ENCODE data around the gene ARMC9.
"Not testable (repeated sequence)": the region's sequence is repeated elsewhere in the genome, so short reads cannot be mapped to it uniquely, and the experiment has no call there.

Gene ARMC9

GRCh38 chr2:231403421-231404182 is 205.2 kb downstream of the ARMC9 start:
- H3K4me3 ChIP-seq (ENCODE audit: low read length in 2 of 2); H3K27ac ChIP-seq (replicated peaks; ENCODE audit: low read length); H3K79me1 ChIP-seq (ENCODE audit: low read depth, low read length); H3K9ac ChIP-seq (ENCODE audit: low read depth, low read length, poor library complexity); DNase-seq (ENCODE audit: low spot score); H3K9me3 ChIP-seq (replicated peaks in 1 of 2; ENCODE audit: control insufficient read depth in 2 of 2, insufficient read depth in 1 of 2, low read depth in 1 of 2, low read length in 2 of 2); H2AFZ ChIP-seq (ENCODE audit: low read length); H2AK5ac ChIP-seq (ENCODE audit: low read depth, low read length); H2BK12ac ChIP-seq (ENCODE audit: low read length); H4K8ac ChIP-seq (ENCODE audit: low read depth, low read length); H2BK15ac ChIP-seq (ENCODE audit: low read length); H3K4me1 ChIP-seq (ENCODE audit: control insufficient read depth in 2 of 2, insufficient read depth in 1 of 2, low read depth in 1 of 2, low read length in 2 of 2); H3K23ac ChIP-seq (ENCODE audit: low read depth, low read length, poor library complexity); H3K14ac ChIP-seq (ENCODE audit: low read length); H3K4ac ChIP-seq (ENCODE audit: low read length); H2BK5ac ChIP-seq (ENCODE audit: low read length); H3K18ac ChIP-seq (ENCODE audit: low read length); H2BK120ac ChIP-seq (ENCODE audit: low read depth, low read length); H4K91ac ChIP-seq (ENCODE audit: low read depth, low read length, poor library complexity); H3K36me3 ChIP-seq (replicated peaks in 1 of 2; ENCODE audit: control insufficient read depth in 2 of 2, insufficient read depth in 2 of 2, low read length in 2 of 2); H3K4me2 ChIP-seq (ENCODE audit: insufficient read depth, low read length, poor library complexity, severe bottlenecking): not testable (repeated sequence)
- H3K27me3 ChIP-seq (ENCODE audit: control insufficient read depth in 3 of 3, insufficient read depth in 3 of 3, low read depth in 1 of 3, low read length in 3 of 3), result peaks cover 0 to 15% (median 0%) of the 10 kb centered on the region in 3 experiments
- WGBS, 2 donors (ENCODE audit: extremely low coverage in 2 of 2, insufficient read length in 2 of 2, insufficient replicate concordance in 1 of 2), result no CpG with 5 or more reads among the region's 14 CpGs

GRCh38 chr2:231404183-231404578 is 205.8 kb downstream of the ARMC9 start:
- H3K4me1 ChIP-seq (ENCODE audit: control insufficient read depth in 2 of 2, insufficient read depth in 1 of 2, low read depth in 1 of 2, low read length in 2 of 2); H3K79me1 ChIP-seq (ENCODE audit: low read depth, low read length); H2AK5ac ChIP-seq (ENCODE audit: low read depth, low read length); H4K91ac ChIP-seq (ENCODE audit: low read depth, low read length, poor library complexity); H3K4ac ChIP-seq (ENCODE audit: low read length); H3K18ac ChIP-seq (ENCODE audit: low read length); H3K4me2 ChIP-seq (ENCODE audit: insufficient read depth, low read length, poor library complexity, severe bottlenecking); H3K9ac ChIP-seq (ENCODE audit: low read depth, low read length, poor library complexity); H2AFZ ChIP-seq (ENCODE audit: low read length); H3K9me3 ChIP-seq (replicated peaks in 1 of 2; ENCODE audit: control insufficient read depth in 2 of 2, insufficient read depth in 1 of 2, low read depth in 1 of 2, low read length in 2 of 2); H3K27ac ChIP-seq (replicated peaks; ENCODE audit: low read length); H2BK5ac ChIP-seq (ENCODE audit: low read length); DNase-seq (ENCODE audit: low spot score); H3K14ac ChIP-seq (ENCODE audit: low read length); H3K4me3 ChIP-seq (ENCODE audit: low read length in 2 of 2); H2BK15ac ChIP-seq (ENCODE audit: low read length); H2BK120ac ChIP-seq (ENCODE audit: low read depth, low read length); H3K36me3 ChIP-seq (replicated peaks in 1 of 2; ENCODE audit: control insufficient read depth in 2 of 2, insufficient read depth in 2 of 2, low read length in 2 of 2); H2BK12ac ChIP-seq (ENCODE audit: low read length); H4K8ac ChIP-seq (ENCODE audit: low read depth, low read length); H3K23ac ChIP-seq (ENCODE audit: low read depth, low read length, poor library complexity): not testable (repeated sequence)
- WGBS, 2 donors (ENCODE audit: extremely low coverage in 2 of 2, insufficient read length in 2 of 2, insufficient replicate concordance in 1 of 2), result no CpG with 5 or more reads among the region's 16 CpGs
- peaks cover 0 to 12% (median 0%) of the 10 kb centered on the region in 3 experiments for H3K27me3 ChIP-seq (ENCODE audit: control insufficient read depth in 3 of 3, insufficient read depth in 3 of 3, low read depth in 1 of 3, low read length in 3 of 3)

GRCh38 chr2:231405601-231406367 is 207.4 kb downstream of the ARMC9 start:
- not testable (repeated sequence) for H3K36me3 ChIP-seq (replicated peaks in 1 of 2; ENCODE audit: control insufficient read depth in 2 of 2, insufficient read depth in 2 of 2, low read length in 2 of 2); H3K4me3 ChIP-seq (ENCODE audit: low read length in 2 of 2); H2BK120ac ChIP-seq (ENCODE audit: low read depth, low read length); H3K14ac ChIP-seq (ENCODE audit: low read length); H3K4me1 ChIP-seq (ENCODE audit: control insufficient read depth in 2 of 2, insufficient read depth in 1 of 2, low read depth in 1 of 2, low read length in 2 of 2); DNase-seq (ENCODE audit: low spot score); H3K23ac ChIP-seq (ENCODE audit: low read depth, low read length, poor library complexity); H2BK5ac ChIP-seq (ENCODE audit: low read length); H3K27ac ChIP-seq (replicated peaks; ENCODE audit: low read length); H2BK12ac ChIP-seq (ENCODE audit: low read length); H3K27me3 ChIP-seq (ENCODE audit: control insufficient read depth in 3 of 3, insufficient read depth in 3 of 3, low read depth in 1 of 3, low read length in 3 of 3); H2AK5ac ChIP-seq (ENCODE audit: low read depth, low read length); H4K91ac ChIP-seq (ENCODE audit: low read depth, low read length, poor library complexity); H3K18ac ChIP-seq (ENCODE audit: low read length); H4K8ac ChIP-seq (ENCODE audit: low read depth, low read length); H3K79me1 ChIP-seq (ENCODE audit: low read depth, low read length); H3K4ac ChIP-seq (ENCODE audit: low read length); H3K4me2 ChIP-seq (ENCODE audit: insufficient read depth, low read length, poor library complexity, severe bottlenecking); H2BK15ac ChIP-seq (ENCODE audit: low read length); H3K9ac ChIP-seq (ENCODE audit: low read depth, low read length, poor library complexity)
- Histone ChIP-seq H2AFZ (ENCODE audit: low read length) (peak overlapping the region; percentile 56), H3K9me3 (replicated peaks in 1 of 2; ENCODE audit: control insufficient read depth in 2 of 2, insufficient read depth in 1 of 2, low read depth in 1 of 2, low read length in 2 of 2) (peaks cover 7 to 15% of the 10 kb centered on the region in 2 donors)
- WGBS, 2 donors (ENCODE audit: extremely low coverage in 2 of 2, insufficient read length in 2 of 2, insufficient replicate concordance in 1 of 2), result no CpG with 5 or more reads among the region's 16 CpGs

- H3K18ac ChIP-seq (ENCODE audit: low read length); H2AFZ ChIP-seq (ENCODE audit: low read length); H3K9ac ChIP-seq (ENCODE audit: low read depth, low read length, poor library complexity); H2BK120ac ChIP-seq (ENCODE audit: low read depth, low read length); H2BK12ac ChIP-seq (ENCODE audit: low read length); H3K4ac ChIP-seq (ENCODE audit: low read length); H4K8ac ChIP-seq (ENCODE audit: low read depth, low read length); H2AK5ac ChIP-seq (ENCODE audit: low read depth, low read length); H3K4me2 ChIP-seq (ENCODE audit: insufficient read depth, low read length, poor library complexity, severe bottlenecking); H2BK5ac ChIP-seq (ENCODE audit: low read length); H3K4me3 ChIP-seq (ENCODE audit: low read length in 2 of 2); H3K79me1 ChIP-seq (ENCODE audit: low read depth, low read length); H3K14ac ChIP-seq (ENCODE audit: low read length); H2BK15ac ChIP-seq (ENCODE audit: low read length); H3K4me1 ChIP-seq (ENCODE audit: control insufficient read depth in 2 of 2, insufficient read depth in 1 of 2, low read depth in 1 of 2, low read length in 2 of 2); H3K27ac ChIP-seq (replicated peaks; ENCODE audit: low read length); H3K36me3 ChIP-seq (replicated peaks in 1 of 2; ENCODE audit: control insufficient read depth in 2 of 2, insufficient read depth in 2 of 2, low read length in 2 of 2); H4K91ac ChIP-seq (ENCODE audit: low read depth, low read length, poor library complexity); H3K23ac ChIP-seq (ENCODE audit: low read depth, low read length, poor library complexity); DNase-seq (ENCODE audit: low spot score): not testable (repeated sequence)
- Histone ChIP-seq H3K27me3 (ENCODE audit: control insufficient read depth in 3 of 3, insufficient read depth in 3 of 3, low read depth in 1 of 3, low read length in 3 of 3) (peaks cover 0 to 13% (median 0%) of the 10 kb centered on the region in 3 experiments), H3K9me3 (replicated peaks in 1 of 2; ENCODE audit: control insufficient read depth in 2 of 2, insufficient read depth in 1 of 2, low read depth in 1 of 2, low read length in 2 of 2) (peaks cover 7 to 22% of the 10 kb centered on the region in 2 donors)
- WGBS, 2 donors (ENCODE audit: extremely low coverage in 2 of 2, insufficient read length in 2 of 2, insufficient replicate concordance in 1 of 2), result no CpG with 5 or more reads among the region's 5 CpGs
Observed at GRCh38 chr2:231407686-231408085, 209.3 kb downstream of the ARMC9 start.
